Endodermal cell (in vitro differentiated cells): ENCODE measurements around the gene FNDC8. TPM values are rescaled to one million over a fixed set of nuclear protein-coding genes. Genes with fewer than 3 reads are reported as not detected.

ENCODE experiments used
- DNase-seq: peaks from one replicate; pipeline ENCODE4 v3.0.0-alpha.2; 2017
- H3K27ac ChIP-seq: 2 replicates; pipeline ENCODE4 v1.5.1; 2013; ENCODE audit warnings: mild to moderate bottlenecking, low read depth, low read length, moderate library complexity
- H3K27me3 ChIP-seq: 2 replicates; pipeline ENCODE4 v1.6.1; 2013; ENCODE audit warnings: mild to moderate bottlenecking, low read length, moderate library complexity; ENCODE audit not compliant: insufficient read depth, control insufficient read depth, poor library complexity, severe bottlenecking
- H3K36me3 ChIP-seq: 2 replicates; pipeline ENCODE4 v1.7.0; 2013; ENCODE audit warnings: mild to moderate bottlenecking, low read length, moderate library complexity; ENCODE audit not compliant: control insufficient read depth, insufficient read depth
- H3K4me1 ChIP-seq: one replicate; pipeline ENCODE4 v1.7.0; 2013; ENCODE audit warnings: low read length; ENCODE audit not compliant: control insufficient read depth, insufficient read depth
- H3K4me3 ChIP-seq: 2 replicates; pipeline ENCODE4 v1.5.1; 2013; ENCODE audit warnings: mild to moderate bottlenecking, low read length, moderate library complexity
- H3K9ac ChIP-seq: 2 replicates; pipeline ENCODE4 v1.6.1; 2013; ENCODE audit warnings: mild to moderate bottlenecking, low read length, moderate library complexity; ENCODE audit not compliant: poor library complexity, severe bottlenecking; ENCODE audit errors: extremely low read depth
- H3K9me3 ChIP-seq: 2 replicates; pipeline ENCODE4 v1.6.1; 2013; ENCODE audit warnings: mild to moderate bottlenecking, low read length, moderate library complexity; ENCODE audit not compliant: control insufficient read depth
- H3K27ac Mint-ChIP-seq: 2 replicates; pipeline ENCODE4 v1.8.0; 2020; ENCODE audit warnings: mixed read lengths
- H3K27me3 Mint-ChIP-seq: 2 replicates; pipeline ENCODE4 v1.8.0; 2021; ENCODE audit warnings: mild to moderate bottlenecking, mixed read lengths; ENCODE audit not compliant: insufficient read depth
- H3K36me3 Mint-ChIP-seq: 2 replicates; pipeline ENCODE4 v1.8.0; 2020; ENCODE audit warnings: low read depth, mixed read lengths
- H3K4me1 Mint-ChIP-seq: 2 replicates; pipeline ENCODE4 v1.8.0; 2020; ENCODE audit warnings: mixed read lengths
- H3K4me3 Mint-ChIP-seq: 2 replicates; pipeline ENCODE4 v1.8.0; 2020; ENCODE audit warnings: mild to moderate bottlenecking, moderate library complexity, mixed read lengths
- H3K9me3 Mint-ChIP-seq: 2 replicates; pipeline ENCODE4 v1.8.0; 2020; ENCODE audit warnings: mild to moderate bottlenecking, mixed read lengths
- CTCF ChIP-seq: fragments of 200-600 bp; sonication (generic); conservative IDR thresholded peaks from 2 replicates; pipeline ENCODE4 v1.5.0; 2021; ENCODE audit warnings: antibody characterized with exemption, mild to moderate bottlenecking
- WGBS, 2 experiments: methylation state at CpG; one replicate each; pipeline versions ENCODE4 v1.1.5 to v1.1.7; 2013; ENCODE audit warnings: missing lambda C conversion rate in 2 of 2, mixed read lengths in 1 of 2; ENCODE audit not compliant: insufficient coverage in 1 of 2, insufficient read length in 1 of 2; 5-methylcytosine and 5-hydroxymethylcytosine counted together
- total RNA-seq, 2 donors: library from RNA; stranded (reverse); fragmentation: NEBNext Ultra II Directional in 1 of 2; extraction: Animal tissue kit (Norgen Biotek cat#: 25700) in 1 of 2; gene quantifications; 2 replicates in 1 of 2; 3 replicates in 1 of 2; pipeline ENCODE4 v1.2.1, GENCODE V29; 2021

FNDC8 gene
- total RNA-seq, 2 donors from 2014 or later: not detected

GRCh38 chr17:35154196-35155165, 33.1 kb downstream of the FNDC8 start:
- H3K27ac Mint-ChIP-seq: no peak overlapping the region
- no peaks in the 10 kb centered on the region for H3K4me1 Mint-ChIP-seq
- H3K4me3 Mint-ChIP-seq: no peak overlapping the region
- Histone ChIP-seq H3K36me3 (no peaks in the 10 kb centered on the region), H3K9ac (no peak overlapping the region), H3K4me1 (no peaks in the 10 kb centered on the region), H3K4me3 (no peak overlapping the region), H3K9me3 (no peaks in the 10 kb centered on the region), H3K27ac (no peak overlapping the region), H3K27me3 (no peaks in the 10 kb centered on the region)
- no peaks in the 10 kb centered on the region for H3K9me3 Mint-ChIP-seq
- no peaks in the 10 kb centered on the region for H3K36me3 Mint-ChIP-seq
- no peaks in the 10 kb centered on the region for H3K27me3 Mint-ChIP-seq
- TF ChIP-seq CTCF: no peak
- 90 to 93% methylated on average over 10 to 13 of the region's 13 CpGs for WGBS, 2 experiments
- no peak for DNase-seq

- no peak overlapping the region for H3K4me3 Mint-ChIP-seq
- DNase-seq: no peak
- Histone ChIP-seq H3K27ac (no peak overlapping the region), H3K4me3 (no peak overlapping the region), H3K4me1 (no peaks in the 10 kb centered on the region), H3K36me3 (no peaks in the 10 kb centered on the region), H3K9ac (no peak overlapping the region), H3K9me3 (no peaks in the 10 kb centered on the region), H3K27me3 (no peaks in the 10 kb centered on the region)
- H3K27ac Mint-ChIP-seq: no peak overlapping the region
- no peaks in the 10 kb centered on the region for H3K36me3 Mint-ChIP-seq
- 85 to 91% methylated on average over 5 to 7 of the region's 7 CpGs for WGBS, 2 experiments
- TF ChIP-seq CTCF: no peak
- no peaks in the 10 kb centered on the region for H3K4me1 Mint-ChIP-seq
- no peaks in the 10 kb centered on the region for H3K9me3 Mint-ChIP-seq
- no peaks in the 10 kb centered on the region for H3K27me3 Mint-ChIP-seq
These were observed 33.8 kb downstream of the FNDC8 start for GRCh38 chr17:35155246-35155645.

- H3K36me3 ChIP-seq: no peaks in the 10 kb centered on the region
- Mint-ChIP-seq H3K4me1 (no peaks in the 10 kb centered on the region), H3K27me3 (no peaks in the 10 kb centered on the region), H3K27ac (no peak overlapping the region), H3K36me3 (no peaks in the 10 kb centered on the region), H3K4me3 (no peak overlapping the region), H3K9me3 (no peaks in the 10 kb centered on the region)
- no peak overlapping the region for H3K27ac ChIP-seq
- no peak overlapping the region for H3K4me3 ChIP-seq
- H3K4me1 ChIP-seq: no peaks in the 10 kb centered on the region
- 94 to 100% methylated on average over 2 of the region's 2 CpGs for WGBS, 2 experiments
- H3K27me3 ChIP-seq: no peaks in the 10 kb centered on the region
- no peaks in the 10 kb centered on the region for H3K9me3 ChIP-seq
- DNase-seq: no peak
- no peak for TF ChIP-seq CTCF
- H3K9ac ChIP-seq: no peak overlapping the region
These were observed 38.5 kb downstream of the FNDC8 start for GRCh38 chr17:35159940-35160339.
